Fibroblast of the aortic adventitia (primary cell): ENCODE results near the gene CDH23. TPM values are rescaled to one million over a fixed set of nuclear protein-coding genes. Genes with fewer than 3 reads are reported as not detected.

Experiments used
- DNase-seq: peaks from one replicate; pipeline ENCODE4 v3.0.0-alpha.2; 2010; ENCODE audit warnings: low read depth
- H3K4me3 ChIP-seq: 2 replicates; pipeline ENCODE4 v1.5.1; 2011; ENCODE audit warnings: low read depth, mild to moderate bottlenecking, control low read depth, low read length, moderate library complexity
- total RNA-seq: library from RNA; depleted of rRNA; stranded (reverse); fragments of >200 nt; gene quantifications from 2 replicates; pipeline ENCODE4 v1.2.3, GENCODE V29; 2012; ENCODE audit warnings: low replicate concordance
- TF ChIP-seq, protein P1 (sequence below): IDR thresholded peaks from 2 replicates; pipeline ENCODE4 v1.5.1; 2011; ENCODE audit warnings: mild to moderate bottlenecking, low read length, control low read depth, inconsistent platforms; ENCODE audit not compliant: insufficient read depth

The CDH23 gene
- total RNA-seq, 1 donor: 0.27 TPM

DNA sequence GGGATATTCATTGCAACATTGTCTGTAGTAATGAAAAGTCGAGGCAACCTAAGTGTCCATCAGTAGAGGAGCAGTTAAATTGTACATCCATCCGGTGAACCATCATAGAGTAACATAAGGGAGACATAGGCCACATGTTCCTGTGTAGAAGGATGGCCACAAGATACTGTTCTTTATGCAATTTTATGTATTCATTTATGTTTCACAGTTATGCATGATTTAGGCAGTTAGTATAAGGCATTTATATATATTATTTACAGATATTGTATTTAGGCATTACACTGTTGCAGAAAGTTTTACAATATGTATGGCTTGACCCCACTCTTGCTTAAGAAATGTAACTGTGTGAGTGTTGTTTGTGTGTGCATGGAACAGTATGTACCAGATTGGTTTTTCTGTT lies 36.0 kb upstream of the CDH23 start:
- H3K4me3 ChIP-seq: no peak overlapping the region
- TF ChIP-seq, protein P1, sequence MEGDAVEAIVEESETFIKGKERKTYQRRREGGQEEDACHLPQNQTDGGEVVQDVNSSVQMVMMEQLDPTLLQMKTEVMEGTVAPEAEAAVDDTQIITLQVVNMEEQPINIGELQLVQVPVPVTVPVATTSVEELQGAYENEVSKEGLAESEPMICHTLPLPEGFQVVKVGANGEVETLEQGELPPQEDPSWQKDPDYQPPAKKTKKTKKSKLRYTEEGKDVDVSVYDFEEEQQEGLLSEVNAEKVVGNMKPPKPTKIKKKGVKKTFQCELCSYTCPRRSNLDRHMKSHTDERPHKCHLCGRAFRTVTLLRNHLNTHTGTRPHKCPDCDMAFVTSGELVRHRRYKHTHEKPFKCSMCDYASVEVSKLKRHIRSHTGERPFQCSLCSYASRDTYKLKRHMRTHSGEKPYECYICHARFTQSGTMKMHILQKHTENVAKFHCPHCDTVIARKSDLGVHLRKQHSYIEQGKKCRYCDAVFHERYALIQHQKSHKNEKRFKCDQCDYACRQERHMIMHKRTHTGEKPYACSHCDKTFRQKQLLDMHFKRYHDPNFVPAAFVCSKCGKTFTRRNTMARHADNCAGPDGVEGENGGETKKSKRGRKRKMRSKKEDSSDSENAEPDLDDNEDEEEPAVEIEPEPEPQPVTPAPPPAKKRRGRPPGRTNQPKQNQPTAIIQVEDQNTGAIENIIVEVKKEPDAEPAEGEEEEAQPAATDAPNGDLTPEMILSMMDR: no peak

DNA sequence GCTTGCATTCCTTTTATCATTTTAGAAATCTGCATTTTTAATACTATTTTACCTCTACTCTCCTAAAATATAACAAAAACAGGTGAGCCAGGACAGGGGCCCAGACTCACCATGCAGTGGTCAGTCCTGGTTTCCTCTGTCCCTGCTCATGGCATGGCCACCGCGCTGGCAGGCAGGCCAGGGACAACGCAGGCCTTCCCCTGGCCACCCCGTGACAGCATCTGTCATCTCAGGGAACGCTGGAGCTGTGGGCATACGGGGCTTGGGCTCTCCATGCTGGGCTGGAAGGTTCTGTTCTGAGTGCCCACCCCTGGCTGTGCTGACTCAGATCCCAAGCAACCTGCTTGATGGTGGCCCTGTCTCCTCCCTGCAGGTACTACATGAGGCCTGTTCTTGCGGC lies 35.1 kb upstream of the CDH23 start:
- no peak for DNase-seq
- TF ChIP-seq, protein P1: no peak
- no peak overlapping the region for H3K4me3 ChIP-seq

More for the DNA sequence above, 36.0 kb upstream of the CDH23 start:
- no peak for DNase-seq

GRCh38 chr10:71362141-71362540 lies 34.6 kb upstream of the CDH23 start:
- DNase-seq: no peak
- TF ChIP-seq, protein P1: no peak
- no peak overlapping the region for H3K4me3 ChIP-seq

DNA sequence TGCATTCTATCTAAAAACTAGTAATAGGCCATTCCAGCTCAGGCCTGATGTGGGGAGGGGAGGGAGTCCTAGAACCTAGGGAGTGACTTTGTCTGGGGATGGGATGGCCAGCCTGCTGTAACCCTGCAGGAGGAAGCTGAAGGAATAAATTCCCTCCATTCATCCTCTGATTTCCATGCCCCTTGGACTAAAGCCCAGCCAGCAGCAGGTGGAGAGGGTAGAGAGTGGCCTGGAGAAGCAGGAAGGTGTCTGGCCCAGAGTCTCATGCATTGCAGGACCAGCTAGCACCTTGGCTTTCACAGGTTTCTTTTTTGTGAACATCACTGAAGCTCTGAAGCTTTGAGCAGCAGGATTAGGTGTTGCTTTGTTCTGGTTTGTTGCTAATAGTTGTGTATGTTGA lies 32.8 kb upstream of the CDH23 start:
- no peak for DNase-seq
- TF ChIP-seq, protein P1: no peak
- H3K4me3 ChIP-seq: no peak overlapping the region

DNA sequence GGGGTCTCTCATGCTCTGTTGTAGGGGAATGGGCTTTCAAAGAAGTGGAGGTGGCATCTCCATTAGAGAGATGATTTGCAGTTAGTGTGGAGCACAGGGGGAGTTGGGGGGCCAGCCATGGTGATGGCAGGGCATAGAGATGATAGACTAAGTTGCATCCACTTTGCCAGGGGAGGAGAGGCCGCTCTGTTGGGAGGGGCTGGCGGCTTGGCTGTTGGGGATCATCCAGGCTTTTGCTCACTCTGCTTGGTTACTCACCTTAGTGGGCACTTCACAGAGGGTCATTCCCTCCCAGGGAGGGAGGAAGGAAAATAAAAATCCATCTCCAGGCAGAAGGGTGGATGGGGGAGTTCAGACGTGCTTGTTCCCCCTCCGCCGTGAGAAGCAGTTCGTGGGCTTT lies 31.4 kb upstream of the CDH23 start:
- TF ChIP-seq, protein P1: no peak
- no peak for DNase-seq

GRCh38 chr10:71366690-71367089 lies 30.0 kb upstream of the CDH23 start:
- no peak for DNase-seq
- no peak overlapping the region for H3K4me3 ChIP-seq
- TF ChIP-seq, protein P1: no peak

More for the DNA sequence above, 31.4 kb upstream of the CDH23 start:
- H3K4me3 ChIP-seq: no peak overlapping the region

DNA sequence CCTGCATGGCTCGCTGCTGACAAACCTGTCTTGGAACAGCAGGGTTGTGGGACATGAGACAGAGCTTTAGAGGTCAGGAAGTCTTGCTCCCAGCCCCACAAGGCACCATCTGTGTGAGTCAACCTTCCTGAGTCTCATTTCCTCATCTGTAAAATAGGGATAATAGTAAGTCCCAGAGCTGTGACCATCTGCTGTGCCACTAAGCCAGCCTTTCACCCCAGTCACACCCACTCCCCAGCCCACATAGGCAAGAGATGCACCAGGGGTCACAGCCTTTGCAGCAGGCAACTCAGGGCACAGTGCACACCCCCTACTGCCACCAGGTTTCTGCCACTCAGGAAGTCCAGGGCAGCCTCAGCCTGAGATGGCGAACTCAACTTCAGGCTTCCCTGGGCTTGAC lies 29.4 kb upstream of the CDH23 start:
- TF ChIP-seq, protein P1: no peak
- no peak overlapping the region for H3K4me3 ChIP-seq
- no peak for DNase-seq
